ENCODE measurements around the gene PCSK5.
"Not testable (repeated sequence)": the region's sequence is repeated elsewhere in the genome, so short reads cannot be mapped to it uniquely, and the experiment has no call there.

Gene PCSK5

DNA sequence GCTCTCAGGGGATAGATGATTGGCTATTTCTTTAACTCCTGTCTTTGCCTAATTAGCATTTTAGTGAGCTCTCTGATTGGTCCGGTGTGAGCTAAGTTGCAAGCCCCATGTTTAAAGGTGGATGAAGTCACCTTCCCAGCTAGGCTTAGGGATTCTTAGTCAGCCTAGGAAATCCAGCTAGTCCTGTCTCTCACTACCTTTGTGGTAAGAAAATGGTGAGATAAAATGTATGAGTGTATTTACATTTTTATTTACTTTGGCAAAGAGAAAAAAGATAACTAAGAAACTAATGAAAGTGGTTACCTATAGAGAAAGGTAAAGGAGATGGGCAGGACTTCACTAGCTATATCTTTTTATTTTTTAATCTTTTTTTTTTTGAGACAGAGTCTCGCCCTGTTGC, 357.0 kb downstream of the PCSK5 start:
- DNase-seq (ENCODE audit: low read depth in 2 of 2) = no peak

DNA sequence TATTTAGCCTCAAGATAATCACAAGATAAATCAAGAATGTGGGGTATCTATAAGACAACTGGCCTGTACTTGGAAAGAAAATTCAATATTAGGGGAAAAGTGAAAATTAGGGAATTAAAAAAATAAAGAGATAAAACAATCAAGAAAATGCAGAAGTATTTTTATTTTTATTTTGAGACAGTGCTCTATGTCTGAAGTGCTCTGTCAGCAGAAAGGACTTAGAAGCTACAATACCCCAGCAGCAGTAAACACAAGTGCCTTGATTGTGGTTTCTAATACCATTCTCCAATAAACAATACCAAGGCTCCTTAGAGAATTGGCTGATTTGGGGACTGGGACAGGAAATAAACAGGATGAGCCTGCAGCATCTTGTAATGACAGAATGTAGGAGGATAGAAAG, 358.8 kb downstream of the PCSK5 start:
- no peak for DNase-seq (ENCODE audit: low read depth in 2 of 2)

DNA sequence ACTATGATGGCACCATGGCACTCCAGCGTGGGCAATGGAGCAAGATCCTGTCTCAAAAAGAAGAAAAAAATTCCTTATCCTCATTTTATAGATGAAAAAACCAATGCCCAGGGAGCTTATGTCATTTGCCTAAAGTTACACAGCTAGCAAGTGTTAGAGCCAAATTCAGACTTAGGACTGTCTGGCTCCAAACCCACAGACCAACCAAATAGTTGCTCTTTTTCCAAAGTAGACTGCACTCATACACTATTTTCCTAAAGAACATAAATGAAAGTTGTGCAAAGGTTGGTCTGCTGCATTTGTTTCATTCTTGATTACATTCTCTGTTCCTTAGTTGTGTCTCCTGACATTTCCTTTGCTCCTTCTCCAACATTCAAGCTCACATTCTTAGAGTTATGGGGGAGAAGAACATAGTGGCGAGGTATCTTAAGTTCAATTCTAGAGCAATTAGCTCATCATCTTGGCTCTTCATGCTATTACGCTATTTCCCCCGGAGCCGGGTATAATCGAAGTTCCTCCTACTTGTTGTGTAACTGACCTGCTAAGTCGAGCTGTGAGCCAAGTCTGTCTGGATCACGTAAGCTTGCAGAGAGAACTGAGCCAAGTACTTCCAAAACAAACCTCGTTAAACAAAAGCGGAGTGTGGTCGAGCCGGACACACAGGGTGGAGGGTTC, 365.4 kb downstream of the PCSK5 start:
- no peak for DNase-seq (ENCODE audit: low read depth in 2 of 2)

DNA sequence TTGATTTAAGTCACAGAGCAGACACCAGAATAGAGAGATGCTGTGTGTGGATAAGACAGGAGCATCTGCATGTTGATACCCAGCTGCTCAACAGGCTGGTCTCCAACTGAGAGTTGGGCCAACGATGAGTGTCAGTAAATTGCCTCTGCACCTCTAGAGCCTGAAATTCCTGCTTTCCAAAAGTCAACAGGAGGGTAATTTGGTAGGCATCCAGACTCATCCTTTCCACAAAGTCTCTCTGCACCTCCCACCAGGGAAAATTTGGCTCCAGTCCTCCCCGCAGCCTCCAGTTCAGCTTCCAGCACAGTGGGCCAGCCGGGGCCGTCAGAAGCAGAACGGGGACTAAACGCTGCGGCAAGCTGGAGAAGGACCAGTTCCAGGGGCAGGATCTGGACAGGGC, 366.8 kb downstream of the PCSK5 start:
- no peak for DNase-seq (ENCODE audit: low read depth in 2 of 2)

DNA sequence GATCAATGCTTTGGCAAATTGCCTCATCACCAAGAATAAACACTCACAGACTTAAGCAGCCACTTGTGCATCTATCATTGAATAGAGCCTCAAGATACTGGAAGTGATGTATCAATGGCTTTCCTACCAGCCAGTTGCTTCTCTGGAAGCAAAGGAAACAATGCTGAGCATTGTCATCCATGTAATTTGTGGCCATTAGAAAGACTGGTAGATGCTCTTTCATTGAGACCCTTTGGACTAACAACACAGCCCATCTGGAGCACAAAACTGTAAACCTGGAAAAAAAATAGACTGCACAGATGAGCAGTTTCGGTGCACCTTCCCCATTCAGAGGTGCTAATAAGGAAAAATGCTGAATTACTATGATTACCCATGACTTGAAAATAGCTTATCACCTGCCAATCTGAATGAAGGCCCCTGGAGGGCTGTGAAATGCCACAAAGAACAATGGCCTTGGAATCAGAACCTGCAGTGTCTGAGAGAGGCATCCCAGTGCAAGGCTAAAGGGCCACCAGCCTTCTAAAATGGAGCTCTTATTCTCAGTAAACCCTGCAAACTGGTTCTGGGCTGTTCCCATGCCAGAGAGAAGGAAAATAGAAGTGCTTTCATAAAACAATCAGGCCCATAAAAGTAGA, 376.3 kb downstream of the PCSK5 start:
- no peak for DNase-seq (ENCODE audit: low read depth in 2 of 2)

DNA sequence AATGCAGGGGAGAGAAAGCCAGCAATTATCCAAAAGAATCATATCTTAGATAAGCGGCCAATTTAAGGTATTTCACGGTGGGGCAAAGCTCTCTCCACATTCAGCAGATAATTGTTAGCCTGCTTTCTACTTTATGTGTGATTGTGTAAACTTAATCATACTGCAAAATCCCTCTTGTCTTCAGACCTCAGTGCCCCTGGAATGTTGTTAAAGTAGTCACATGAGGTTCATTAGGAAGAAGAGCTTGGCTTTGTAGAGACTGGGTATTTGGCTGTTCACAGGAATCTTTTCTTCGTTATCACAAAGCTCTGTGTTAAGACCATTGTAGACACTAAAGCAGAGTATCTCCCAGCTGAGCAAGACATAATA, 376.8 kb downstream of the PCSK5 start:
- DNase-seq (ENCODE audit: low read depth in 2 of 2) = no peak

DNA sequence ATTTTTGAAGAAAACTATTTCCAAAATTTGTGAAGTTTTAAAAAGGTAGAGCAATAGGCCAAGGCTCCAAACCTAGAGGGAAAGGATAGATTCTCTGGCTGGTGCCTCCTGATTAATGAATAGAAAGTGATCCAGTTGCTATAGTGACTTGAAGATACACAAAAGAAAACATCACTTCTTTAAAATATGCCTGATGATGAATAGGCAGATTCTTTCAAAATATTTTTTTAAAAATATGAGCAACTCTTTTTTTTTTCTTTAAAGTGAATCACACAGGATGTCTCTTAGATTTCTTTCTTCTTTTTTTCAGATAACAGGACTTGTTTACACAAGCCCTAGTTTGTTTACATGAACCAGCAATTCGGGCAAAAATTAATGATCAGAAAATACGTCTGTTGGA, 379.3 kb downstream of the PCSK5 start:
- DNase-seq (ENCODE audit: low read depth in 2 of 2) = no peak

DNA sequence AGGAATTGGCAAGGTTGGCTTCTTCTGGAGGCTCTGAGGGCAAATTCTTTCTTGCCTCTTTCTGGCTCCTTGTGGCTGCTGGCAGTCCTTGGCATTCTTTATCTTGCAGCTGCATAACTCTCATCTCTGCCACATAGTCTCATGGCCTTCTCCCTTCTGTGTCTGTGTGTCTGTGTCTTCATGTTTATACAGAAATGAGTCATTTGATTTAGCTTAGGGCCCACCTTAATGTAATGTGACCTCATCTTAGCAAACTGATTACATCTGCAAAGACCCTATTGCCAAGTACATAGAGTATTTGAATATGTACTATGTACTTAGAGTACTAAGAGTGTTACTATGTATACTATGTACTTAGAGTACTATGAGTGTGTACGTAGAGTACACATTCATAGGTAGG, 381.3 kb downstream of the PCSK5 start:
- DNase-seq (ENCODE audit: low read depth in 2 of 2) = no peak

DNA sequence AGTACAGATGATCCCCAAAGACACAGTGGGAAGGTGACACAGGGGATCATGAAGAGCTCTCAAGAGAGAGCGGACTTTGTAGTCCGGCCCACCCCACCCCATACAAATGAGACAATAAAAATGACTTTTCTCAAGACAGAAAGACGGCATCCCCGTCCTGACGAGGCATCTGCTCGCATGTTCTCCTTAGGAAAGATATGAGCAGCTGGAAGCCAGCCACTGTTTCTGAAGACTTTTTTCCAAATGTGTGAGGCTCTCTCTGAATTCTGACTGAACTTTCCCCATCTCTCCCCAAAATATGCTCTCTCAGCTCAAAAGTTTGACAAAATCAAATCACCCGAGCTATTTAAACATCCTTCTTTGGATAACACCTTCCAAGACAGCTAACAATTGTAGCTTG, 398.6 kb downstream of the PCSK5 start:
- DNase-seq (ENCODE audit: low read depth in 2 of 2) = no peak

DNA sequence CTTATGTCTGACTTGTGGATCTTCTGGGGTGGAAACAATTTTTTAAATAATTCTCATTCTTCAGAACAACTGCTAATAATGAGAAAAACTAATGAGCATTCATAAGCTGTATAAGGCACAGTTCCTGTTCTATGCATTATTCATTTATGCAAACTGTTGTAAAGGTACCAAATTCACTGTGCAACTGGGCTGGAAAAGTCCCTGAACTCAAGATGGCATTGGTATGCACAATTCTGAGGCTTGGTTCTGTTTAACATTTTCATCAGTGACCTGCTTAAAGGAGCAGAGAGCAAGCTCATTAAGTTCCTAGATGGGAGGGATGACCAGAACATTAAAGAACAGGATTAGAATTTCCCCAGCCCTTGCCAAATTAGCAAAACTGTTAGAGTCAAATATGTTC, 399.2 kb downstream of the PCSK5 start:
- DNase-seq (ENCODE audit: low read depth in 2 of 2) = no peak

DNA sequence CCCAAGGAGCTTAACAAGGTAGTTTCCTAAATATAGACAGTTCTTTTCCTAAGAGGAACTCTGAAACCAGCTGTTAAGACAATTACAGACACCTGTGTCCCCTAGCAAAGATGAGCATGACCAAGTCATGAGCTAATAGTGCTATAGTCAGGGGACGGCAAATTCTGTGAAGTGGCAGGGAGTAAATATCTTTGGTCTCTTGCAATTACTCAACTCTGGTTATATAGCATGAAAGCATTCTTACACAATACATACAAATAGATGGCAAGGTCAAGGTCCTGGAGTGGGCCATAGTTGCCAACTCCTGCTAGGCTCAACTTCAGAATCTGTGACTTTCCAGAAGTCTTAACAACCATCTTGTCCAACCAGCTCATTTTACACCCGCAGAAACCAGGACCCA, 400.1 kb downstream of the PCSK5 start:
- DNase-seq (ENCODE audit: low read depth in 2 of 2) = no peak

DNA sequence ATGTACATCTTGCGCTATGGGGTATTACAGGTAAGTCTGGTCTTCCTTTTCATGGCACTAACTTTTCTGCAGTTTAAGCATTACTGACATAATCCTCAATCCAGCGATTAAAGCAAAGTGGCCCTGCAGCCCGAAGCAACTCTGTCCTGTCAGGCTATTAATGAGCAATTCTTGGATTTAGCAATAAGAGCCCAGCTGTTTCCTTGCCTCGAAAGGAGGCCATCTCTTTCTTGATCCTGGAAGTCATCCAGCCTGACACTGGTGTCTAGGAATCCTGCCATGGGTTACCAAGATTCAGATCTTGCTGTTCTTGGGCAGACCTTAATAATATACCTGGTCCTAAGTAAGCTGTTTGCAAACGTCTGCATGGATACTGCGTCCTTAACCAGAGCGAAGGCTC, 401.8 kb downstream of the PCSK5 start:
- DNase-seq (ENCODE audit: low read depth in 2 of 2) = no peak

DNA sequence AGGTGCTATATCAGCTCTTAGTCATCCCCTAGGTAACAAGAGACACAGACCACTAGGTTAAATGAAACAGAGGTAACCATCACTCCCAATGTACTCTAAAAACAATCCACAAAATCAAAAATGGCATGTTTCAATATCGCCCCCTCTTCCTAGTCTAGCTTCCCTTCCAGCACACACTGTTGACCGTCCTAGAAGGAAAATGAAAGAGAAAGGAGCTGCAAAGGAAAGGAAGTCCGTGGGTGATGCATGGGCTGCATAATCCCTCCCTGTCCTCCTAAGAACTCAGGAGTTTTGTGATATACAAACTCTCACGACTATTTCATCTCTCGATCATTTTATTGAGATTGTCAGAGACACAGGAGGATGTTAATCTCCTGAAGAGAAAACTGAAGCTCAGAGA, 402.2 kb downstream of the PCSK5 start:
- DNase-seq (ENCODE audit: low read depth in 2 of 2) = no peak

DNA sequence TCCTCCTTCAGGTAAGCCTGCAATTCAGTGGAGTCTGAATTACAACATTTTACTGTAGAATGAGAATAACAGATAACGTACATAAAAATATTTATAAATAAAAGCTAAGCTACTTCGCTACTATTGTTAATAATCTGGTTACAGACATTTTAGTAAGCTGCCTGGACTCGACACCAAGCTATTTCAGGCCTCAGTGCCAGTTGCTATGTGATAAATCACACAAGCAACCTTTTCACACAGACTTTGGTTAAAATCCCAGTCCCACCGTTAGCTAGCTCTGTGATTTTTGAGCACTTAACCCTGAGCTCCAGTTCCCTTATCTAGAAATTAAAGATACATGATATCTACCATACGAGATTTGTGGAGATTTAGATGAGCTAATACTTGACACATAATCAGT, 403.8 kb downstream of the PCSK5 start:
- DNase-seq (ENCODE audit: low read depth in 2 of 2) = no peak

DNA sequence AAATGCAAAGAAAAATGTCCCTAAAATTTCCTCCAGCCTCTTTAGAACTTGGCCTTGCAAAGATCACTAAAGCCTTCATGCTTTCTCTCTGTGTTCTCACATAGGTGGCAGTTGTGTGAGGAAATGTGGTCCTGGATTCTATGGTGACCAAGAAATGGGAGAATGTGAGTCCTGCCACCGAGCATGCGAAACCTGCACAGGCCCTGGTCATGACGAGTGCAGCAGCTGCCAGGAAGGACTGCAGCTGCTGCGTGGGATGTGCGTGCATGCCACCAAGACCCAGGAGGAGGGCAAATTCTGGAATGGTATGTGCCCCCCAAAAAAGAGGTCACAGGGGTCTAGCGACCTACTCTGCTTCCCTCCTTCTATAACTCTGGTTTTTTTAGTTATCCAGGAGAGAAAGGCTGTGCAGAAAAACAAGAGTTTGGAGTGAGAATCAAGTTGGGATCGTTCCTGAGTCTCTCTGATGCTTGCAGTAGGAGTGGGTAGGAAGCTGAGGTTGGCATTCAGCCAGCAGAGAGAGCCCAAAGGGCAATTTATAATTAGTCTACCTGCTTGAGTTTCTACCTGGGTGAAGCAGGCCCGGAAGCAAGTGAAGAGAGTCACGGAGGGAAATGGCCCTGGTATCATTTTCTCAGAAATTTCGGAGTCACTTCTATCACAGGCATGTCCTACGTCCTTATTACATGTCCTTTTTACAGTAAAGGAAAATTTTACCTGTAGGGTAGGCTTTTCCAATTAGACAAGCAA, 406.3 kb downstream of the PCSK5 start:
- no peak for DNase-seq (ENCODE audit: low read depth in 2 of 2)

DNA sequence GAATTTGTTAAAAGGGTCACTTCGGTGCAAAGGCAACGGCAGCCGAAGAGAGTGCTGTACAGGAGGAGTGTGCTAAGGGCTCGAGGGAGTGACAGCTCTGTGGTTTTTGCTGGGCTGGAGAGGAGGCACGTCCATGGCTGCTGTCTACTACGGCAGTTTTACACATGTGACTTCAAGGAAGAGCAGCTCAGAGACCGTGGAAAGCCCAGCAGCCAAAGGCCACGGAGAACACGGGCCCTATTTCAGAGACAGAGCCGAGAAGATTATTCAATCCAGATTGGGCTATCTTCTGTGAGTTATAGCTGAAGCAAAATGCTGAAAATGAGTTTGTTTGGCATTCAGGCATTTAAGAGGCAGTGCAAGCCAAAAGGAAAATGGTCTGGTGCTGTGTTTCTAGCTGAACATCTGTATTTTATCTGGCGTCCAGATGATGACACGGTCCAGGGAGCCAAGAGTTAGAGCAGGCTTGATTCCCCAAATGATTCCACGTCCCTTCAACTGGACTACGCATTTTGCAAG, 407.3 kb downstream of the PCSK5 start:
- DNase-seq (ENCODE audit: low read depth in 2 of 2) = no peak

DNA sequence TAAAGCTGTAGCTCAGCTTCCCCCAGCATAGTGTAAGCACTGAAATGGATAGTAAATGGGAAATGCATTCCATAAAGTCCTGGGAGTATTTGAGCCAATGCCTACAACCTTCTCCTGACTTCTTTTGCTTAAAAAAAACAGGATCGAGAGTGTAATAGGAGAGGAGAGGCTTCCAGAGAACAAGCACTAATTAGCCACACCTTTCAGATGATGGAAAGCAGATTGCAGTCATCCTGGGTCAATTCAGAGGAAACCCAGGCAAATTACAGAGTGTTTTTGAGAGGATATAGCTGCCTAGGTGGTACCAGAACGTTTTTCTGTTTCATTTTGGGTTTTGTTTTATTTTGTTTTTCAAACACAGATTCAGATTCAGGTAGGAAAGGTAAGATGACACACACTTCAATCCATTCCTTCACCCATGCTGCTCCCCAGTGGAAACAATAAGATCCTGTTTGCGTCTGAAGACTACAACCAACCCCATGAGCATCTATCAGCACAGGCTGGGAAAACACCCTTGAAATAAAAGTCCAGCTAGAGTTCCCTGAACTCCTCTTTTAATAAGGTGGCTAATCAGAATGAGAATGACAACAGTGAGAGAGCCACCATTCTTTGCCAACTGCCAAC, 408.2 kb downstream of the PCSK5 start:
- DNase-seq (ENCODE audit: low read depth in 2 of 2) = no peak

DNA sequence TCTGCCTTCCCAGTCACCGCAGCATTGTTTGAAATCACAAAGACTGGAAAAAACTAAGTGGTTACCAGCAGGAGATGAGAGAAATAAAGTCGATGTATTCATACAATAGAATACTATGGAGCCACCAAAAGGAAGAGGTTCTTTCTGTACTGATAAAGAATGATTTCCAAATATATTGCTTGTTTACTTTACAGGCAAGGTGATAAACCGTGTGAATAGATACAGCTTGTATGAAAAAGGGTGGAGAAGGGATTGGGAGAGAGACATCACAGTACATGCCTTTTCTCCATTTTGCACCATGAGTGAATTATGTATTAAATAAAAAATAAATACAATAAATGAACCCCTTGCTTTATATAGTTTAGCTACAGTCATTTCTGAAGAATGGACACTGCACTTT, 412.1 kb downstream of the PCSK5 start:
- no peak for DNase-seq (ENCODE audit: low read depth in 2 of 2)

DNA sequence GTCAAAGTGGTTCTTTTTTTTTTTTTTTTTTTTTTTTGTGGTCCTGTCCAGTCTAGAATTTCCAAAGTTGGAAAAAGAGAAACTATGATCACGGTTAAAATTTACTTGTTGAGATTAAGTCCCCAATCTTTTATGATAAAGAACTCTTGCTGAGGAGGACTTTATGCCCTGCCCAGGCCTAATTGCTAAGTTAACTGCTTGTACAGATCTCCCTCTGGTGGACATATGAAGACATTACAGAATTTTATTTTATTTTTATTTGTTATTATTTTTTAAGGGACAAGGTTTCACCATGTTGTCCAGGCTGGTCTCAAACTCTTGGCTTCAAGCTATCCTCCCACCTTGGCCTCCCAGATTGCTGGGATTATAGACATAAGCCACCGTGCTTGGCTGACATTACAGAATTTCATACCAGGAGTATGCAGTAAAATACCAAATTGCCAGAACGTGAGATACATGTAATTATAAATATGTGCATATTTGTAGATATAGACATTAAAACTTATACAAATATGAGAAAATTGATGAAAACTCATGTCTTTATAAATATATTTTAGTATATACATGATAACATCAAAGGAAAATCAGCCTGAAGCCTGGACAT, 412.6 kb downstream of the PCSK5 start:
- no peak for DNase-seq (ENCODE audit: low read depth in 2 of 2)

DNA sequence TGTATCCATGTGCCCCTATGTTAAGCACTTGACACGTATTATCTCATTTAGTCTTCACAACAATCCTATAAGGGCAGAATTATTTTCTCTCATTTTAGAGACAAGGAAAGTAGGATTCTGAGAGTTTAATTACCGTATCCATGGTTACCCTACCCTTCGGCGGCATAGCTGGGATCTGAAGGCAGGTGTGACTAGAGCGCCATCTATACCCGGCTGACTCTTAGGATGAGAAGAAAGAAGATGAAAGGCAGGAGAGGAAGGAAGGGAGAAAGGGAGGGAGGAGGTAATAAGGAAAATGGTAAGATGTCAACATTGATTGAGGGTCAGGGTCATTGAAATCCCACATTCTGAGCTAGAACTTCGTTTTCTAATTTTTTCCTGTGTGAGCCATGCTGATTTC, 416.6 kb downstream of the PCSK5 start:
- not testable (repeated sequence) for DNase-seq (ENCODE audit: low read depth in 2 of 2)

DNA sequence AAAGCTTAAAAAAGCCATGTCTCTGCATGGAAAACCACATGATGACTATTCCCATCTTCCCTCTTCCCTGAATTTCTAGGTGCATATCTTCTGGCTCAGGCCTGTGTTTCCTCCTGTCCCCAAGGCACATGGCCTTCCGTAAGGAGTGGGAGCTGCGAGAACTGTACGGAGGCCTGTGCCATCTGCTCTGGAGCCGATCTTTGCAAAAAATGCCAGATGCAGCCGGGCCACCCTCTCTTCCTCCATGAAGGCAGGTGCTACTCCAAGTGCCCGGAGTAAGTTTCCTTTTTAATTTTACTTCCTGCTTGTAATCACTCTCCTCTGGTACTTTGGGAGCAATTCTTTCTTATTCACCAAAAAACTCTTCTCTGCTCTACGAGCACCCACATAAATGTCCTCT, 420.1 kb downstream of the PCSK5 start:
- DNase-seq (ENCODE audit: low read depth in 2 of 2) = no peak

DNA sequence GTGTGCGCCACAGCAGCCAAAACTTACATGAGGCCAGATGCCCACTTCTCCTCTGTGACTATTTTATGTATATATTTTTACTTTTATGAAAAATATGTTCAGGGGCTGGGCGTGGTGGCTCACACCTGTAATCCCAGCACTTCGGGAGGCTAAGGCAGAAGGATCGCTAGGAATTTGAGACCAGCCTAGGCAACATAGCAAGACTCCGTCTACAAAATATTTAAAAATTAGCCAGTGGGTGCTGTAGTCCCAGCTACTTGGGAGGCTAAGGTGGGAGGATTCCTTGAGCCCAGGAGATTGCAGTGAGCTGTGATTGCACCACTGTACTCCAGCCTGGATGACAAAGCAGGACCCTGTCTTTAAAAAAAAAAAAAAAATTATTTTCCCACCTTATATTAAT, 420.5 kb downstream of the PCSK5 start:
- no peak for DNase-seq (ENCODE audit: low read depth in 2 of 2)

Measured in stimulated activated CD4-positive, alpha-beta T cell treated with anti-CD3 and anti-CD28 coated beads, Interleukin-12 subunit alpha, Interleukin-12 subunit beta, amount 100 ng/mL, for 24 hours (primary cell).